Right lung (tissue), 5 donors: Measurements from ENCODE around the gene UQCC2. TPM values are rescaled to one million over a fixed set of nuclear protein-coding genes. Genes with fewer than 3 reads are reported as not detected.

Source experiments
- DNase-seq, 2 donors: peaks; one replicate each; pipeline ENCODE4 v3.0.0-alpha.2; 2013
- polyA plus RNA-seq, 5 donors: library from polyadenylated mRNA; unstranded; fragments of 120-200 nt; gene quantifications; one replicate each; pipeline versions ENCODE4 v1.2.1 to v1.2.3, GENCODE V29; 2013; ENCODE audit warnings: inconsistent platforms in 1 of 5, low replicate concordance in 1 of 5; ENCODE audit not compliant: insufficient read length in 5 of 5, insufficient read depth in 1 of 5

The UQCC2 gene
- polyA plus RNA-seq, 5 donors = 51.2 to 96.8 (median 57.2) TPM

DNA sequence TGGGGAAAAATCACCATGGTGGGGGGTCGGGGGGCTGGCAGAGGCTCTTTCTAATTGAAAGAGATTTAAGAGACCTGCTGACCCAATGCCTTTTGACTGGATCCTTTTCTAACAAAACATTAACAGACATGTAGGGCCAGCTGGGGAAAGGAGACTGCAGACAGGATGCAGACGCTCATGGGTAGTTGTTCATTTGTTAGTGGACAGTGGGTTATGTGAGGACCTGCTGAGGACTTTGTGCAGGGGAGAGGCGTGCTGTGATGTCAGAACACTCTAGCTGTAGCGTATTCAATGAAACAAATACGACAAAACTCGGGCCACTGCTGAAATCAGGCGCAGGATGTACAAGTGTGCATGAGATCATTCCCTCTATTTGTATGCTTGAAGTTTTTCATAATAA lies 34.0 kb upstream of the UQCC2 start:
- DNase-seq = no peak

DNA sequence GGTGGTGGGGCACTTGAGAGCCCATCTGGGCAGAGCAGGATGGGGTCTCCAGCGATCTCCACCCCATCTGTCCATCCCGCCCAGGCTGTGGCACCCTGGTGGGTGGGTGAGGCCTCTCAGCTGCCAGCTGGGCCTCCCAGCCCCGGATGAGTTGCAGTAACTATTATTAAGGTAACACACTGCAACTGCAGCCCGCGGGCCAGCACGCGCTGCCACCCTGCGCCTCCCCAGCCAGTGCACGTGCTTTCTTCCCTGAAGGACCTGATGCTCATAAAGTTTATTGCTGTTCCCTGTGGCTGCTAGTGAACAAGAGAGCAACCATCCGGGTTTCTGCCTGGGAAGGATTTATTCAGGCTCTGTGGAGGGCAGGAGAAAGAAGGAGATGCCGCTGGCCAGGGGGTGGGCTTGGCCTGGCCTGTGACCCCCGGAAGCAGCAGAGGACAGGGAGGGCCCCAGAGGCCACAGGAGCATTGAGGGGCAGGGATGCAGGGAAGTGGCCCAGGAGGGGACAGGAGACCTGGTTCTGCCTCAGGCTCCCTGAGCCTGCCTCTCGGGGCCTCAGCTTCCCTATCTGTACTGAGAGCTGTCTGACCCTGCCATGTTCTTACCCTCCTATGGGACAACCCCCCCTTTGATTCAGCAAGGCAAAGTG lies 33.5 kb upstream of the UQCC2 start:
- DNase-seq = no peak

DNA sequence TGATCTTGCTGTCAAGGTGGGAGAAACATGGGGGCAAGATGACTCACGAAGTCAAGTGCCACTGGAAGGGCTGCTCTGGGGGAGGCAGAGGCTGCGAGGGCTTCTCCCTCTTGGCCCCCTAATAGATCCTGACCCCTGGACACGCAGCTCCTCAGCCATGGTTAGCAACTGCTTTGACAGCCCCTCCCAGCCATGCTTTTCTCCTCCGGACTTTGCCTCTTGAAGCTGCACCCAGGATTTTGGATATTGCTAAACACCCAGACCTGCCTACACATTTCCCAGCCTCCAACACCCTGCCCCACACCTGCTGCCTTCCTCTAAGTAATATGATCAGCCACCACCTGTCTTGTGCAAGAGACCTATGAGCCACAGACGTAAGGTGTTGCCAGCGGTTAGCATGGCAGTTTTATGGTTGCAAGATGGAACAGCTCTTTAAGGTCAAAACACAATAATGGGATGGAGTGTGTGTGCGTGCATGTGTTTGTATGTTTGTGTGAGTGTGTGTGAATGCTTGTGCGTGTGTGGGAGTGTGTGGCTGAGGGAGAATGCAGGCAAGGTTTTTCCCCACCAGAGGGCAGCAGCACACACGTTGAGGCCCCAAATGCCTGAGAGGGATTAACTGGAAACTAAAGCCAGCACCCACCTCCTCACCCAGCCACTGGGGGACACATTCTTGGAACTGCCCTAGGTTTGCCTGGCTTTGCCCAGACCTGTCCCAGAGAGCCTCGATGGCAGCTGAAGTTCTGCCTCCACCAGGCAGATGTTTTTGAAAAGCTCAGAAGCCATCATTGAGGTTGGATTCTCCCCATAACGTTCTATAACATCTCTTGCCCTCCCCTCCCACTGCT lies 32.7 kb upstream of the UQCC2 start:
- peak; percentile 70 to 78 for DNase-seq

DNA sequence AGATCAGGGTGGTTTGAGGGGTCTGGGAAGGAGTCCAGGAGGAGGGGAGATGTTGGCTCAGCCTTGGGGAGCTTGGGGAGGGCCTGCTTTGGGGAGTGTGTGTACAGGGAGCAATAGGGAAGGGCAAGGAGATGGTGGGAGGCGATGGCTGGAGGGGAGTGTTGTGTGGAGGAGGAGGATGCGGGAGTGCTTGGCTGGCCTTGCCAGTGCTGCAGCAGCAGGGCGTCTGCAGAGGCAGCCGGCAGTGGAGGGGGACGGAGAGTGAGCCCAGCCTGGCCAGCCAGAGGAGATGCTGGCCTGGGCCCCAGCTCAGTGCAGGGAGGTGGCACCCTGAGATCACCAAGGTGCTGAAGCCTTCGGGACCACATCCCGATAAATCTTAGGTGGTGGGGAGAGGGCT lies 31.3 kb upstream of the UQCC2 start:
- DNase-seq = no peak

DNA sequence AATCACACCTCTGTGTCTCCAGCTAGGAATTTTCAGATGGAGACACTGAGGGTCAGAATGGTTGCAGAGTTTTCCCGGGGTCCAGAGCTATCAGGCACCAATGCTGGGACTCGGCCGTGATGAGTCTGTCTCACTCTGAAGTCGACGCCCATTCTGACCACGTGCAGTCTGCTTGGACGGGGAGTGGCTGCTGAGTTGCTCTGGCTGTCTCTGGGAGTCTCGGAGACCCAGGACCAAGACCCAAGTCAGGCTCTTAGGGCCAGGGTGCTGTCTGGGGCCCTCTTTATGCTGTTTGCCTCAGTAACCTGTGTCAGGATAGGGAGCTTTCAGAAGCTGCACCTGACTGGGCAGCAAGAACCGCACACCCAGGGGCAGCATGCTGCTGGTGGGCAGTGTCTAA lies 30.6 kb upstream of the UQCC2 start:
- DNase-seq = no peak

DNA sequence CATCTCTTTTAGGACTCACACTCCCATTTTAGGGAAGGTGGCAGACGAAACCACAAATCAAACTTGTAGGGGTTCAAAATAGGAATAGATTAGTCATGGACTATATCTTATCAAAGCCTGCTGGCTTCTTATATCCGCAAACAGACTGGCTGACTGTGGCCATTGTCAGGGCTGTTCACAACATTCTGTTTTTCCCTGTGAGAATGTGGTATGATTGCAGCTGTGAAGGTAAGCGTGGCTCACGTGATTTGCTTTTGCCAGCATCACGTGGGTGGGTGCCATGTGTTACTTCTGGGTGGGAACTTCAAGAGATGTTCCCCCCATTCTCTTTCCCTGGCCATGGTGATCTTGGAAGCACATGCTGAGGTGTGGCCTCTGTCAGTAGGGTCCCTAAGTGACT lies 29.3 kb upstream of the UQCC2 start:
- DNase-seq = no peak

DNA sequence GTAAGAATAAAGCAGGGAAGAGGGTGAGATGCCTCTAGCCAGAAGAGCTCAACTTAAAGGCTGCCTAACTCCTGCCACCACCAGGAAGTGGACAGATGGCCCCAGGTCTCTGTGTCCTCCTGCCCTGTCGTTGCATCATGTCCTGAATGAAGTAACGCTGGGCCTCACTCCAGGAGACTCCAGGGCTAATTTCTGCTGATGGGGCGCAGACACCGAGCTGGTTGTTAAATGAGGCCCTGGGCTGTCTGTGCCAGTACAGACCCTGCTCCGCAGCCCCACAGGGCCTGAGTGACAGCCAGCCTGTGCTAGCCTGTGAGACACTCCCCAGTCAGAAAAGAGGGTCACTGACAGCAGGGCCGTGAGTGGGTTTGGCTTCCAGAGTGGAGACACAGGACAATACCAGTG lies 28.7 kb upstream of the UQCC2 start:
- no peak for DNase-seq

DNA sequence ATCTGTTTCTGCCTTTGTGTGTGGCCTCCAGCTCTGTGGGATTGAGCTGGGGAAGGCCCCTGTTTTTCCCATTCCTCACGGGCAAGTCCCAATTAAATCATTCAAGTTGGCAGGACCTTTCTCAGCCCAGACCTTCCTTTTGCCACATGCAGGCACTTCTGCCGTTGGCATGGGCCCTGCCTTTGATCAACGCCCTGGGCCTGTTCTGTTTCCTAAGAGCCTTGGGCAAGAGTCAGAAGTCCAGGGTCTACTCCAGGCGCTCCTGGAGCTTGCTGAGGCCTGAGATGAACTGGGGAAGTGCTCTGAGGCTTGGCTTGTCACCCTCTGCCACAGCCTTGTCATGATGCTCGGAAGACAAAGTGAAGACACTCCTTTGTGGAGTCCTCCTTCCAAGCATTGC lies 28.1 kb upstream of the UQCC2 start:
- DNase-seq = no peak

DNA sequence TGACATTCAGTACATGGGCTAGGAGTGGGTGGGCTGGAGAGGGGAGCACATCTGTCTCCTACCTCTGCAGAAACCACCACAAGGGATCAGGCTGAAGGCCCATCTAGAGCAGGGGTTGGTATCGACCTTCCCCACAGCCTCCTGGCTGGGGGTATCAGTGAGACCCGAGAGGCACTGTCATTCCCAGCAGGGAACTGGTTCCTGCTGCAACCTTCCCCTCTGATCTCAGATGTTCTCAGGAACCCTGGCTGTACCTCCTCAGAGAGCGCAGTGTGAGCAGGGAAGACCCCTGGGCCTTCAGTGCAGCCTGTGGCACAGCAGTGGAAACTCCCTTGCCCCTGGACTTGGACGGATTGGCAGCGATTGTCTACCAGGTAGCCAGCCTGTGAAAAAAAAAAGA lies 27.4 kb upstream of the UQCC2 start:
- no peak for DNase-seq

DNA sequence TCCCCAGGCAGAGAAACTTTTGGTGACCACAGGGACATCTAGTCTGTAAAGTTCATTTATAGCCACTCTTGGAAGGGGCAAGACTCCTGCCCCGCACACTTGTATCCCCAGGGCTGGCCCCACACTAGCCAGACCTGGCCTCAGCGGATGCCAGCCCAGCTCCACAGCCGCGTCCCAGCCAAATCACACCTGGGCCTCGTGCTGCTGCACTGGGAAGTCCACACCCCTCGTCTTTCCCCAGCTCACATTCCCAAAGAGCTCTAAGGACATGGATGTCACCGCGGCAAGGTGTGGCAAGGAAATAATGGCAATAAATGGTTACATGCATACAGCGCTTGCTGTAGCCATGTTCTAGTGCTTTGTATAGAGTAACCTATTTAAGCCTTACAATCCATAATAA lies 26.7 kb upstream of the UQCC2 start:
- no peak for DNase-seq

DNA sequence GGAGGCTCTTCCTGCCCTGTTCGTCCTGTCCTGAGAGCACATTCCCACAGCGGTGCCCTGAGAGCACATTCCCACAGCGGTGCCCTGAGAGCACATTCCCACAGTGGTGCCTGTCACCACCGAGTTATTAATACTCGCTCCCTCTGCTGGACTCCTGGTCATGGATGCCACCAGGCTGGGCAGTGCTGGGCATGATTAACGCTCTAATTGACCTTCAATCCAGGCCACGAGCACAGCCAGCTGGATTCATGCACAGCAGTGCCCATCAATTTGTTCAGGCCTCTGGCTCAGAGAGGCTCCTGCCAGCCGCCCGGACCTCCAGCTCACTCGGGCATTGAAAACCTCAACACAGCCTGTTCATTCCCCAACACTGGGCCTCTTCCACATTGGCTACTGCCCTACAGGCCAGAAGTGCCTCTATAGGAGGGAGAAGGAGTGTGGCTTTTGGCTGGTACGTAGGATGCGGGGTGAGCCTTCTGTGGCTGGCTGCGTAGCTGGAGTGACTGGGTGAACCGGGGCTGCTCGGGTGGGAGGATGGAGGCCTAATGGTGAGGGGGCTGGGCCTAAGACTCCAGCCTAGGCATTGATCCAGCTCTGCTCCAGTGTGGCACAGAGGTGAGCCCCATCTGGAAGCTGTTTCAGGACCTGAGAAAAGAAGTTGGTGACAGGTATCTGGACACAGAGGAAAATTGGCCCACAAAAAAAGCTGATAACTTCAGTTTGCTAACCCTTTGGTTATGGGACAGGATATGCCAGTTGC lies 25.9 kb upstream of the UQCC2 start:
- no peak for DNase-seq

DNA sequence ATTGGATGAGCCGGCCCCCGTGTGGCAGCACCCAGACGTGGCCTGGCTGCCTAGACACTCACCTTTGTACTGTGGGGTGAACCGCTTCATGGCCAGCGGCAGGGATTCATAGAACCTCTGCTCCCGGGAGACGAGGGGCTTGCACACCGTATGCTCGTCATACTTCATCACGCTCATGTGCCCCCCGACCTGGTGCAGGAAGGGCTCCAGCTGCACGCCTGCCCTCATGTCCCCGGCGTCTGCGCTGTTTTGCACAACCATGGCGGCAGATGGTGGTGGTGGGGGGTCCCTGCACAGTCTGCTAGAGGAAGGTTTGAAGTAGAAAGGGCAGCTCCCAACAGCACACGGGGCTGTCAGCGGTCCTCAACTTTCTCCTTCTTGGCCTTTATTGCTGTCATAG lies 23.7 kb upstream of the UQCC2 start:
- no peak for DNase-seq

DNA sequence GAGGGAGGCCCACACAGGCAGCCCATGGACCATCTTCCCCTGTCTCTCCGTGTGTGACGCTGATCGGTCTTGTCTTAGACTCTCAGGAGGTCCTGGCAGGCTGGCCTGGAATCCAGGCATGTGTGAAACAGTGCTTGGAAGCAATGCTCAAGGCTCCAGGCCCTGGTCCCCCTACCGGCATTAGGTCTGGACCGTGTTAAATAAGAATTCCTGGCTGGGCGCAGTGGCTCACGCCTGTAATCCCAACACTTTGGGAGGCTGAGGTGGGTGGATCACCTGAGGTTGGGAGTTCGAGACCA lies 22.2 kb upstream of the UQCC2 start:
- no peak for DNase-seq

DNA sequence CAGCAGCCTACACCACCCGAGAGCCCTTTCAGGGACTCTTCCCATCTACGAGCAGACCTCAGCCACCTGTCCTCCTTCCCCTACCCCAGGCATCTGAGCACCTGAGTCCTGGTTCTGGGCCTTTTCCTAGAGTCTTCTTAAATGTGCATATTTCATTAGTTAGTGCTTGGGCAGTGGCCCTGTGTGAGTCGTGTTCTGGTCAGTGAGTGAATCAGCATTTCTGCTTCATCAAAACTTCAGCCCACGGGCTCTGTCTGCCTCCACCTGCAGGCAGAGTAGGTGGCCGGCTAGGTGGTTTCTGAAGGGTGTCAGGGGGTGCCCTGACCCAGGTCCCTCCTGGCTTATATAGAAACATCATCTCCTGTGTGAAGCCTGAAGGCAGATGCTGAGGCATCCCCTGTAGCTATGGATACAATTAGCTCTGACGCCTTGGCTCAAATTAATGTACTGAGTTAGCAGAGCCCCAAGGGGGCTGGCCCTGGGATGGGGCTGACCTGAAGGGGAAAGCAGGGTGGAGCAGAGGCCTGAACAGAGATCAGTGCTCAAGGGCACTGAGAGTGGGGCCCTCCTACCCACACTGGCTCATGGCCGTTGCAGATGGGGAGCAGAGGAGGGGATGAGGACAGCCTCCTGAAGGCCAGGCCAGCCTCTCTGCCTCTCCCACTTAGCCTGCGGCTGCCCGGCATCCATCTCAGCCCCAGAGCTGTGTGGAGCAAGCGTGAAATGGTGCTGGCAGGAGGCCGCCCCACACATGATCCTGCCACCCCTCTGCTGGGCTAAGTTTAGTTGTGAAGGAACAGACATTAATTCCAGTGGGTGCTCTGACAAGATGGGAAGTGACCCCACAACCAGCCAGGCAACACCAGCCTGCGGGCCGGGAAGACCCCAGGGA lies 21.6 kb upstream of the UQCC2 start:
- DNase-seq = no peak

DNA sequence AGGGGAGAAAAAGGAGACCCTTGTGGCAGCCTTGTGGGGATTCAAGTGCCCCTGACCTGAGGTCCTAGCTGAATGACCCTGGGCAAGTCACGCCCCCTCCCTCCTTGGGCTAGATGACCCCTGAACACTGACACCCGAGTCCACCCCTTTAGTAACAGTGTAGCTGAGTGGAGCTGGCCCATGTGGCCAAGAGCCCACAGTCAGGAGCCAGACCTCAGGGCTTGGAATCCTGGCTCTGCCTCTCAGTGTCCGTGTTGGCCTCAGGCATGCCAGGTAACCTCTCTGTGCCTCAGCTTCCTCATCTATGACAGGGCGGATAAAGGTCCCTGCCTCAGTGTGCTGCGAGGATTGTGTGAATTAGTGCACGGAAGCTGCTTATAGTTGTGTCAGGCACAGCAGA lies 20.9 kb upstream of the UQCC2 start:
- DNase-seq = no peak

DNA sequence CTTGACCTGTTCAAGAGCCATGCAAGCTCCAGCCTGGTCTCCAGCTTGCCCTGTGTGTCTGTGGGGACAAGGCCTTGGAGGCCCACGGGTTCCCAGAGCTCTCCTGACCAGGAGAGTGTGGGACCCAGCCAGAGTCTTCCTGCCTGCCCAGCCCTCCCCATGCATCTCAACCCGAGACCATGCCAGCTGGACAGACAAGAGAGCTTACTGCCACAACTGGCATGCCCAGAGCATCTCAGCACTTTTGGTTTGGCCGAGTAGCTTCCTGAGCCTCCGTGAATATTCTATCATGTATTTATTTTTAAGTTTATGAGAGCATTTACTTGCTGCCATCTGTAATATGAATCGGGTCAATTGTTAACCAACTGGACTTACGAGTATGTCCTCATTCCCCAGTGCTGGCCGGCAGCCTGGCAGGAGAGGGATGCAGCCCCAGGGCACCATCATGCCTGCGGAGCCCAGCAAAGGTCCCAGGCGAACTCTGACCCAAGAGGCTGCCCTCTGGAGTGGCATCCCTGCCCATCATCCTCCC lies 20.3 kb upstream of the UQCC2 start:
- DNase-seq = no peak

DNA sequence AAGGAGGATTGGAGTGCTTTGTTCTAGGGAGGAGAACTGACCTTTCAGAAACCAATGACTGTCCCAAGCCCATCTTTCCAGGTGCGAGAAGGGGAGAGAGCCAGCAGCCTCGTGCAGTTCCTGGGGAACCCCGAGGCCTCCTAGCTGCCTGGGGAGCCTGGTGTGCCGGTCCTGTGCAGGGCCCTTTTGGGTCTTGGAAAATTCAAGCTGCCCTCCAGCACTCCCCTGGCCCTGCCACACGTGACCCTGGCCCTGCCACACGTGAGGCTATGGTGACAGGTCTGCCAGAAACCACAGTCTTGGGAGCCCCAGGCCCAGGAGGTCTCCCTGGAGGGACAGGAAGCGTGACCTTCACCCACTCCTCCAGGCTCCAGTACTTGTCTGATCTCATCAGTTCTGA lies 19.5 kb upstream of the UQCC2 start:
- no peak for DNase-seq

DNA sequence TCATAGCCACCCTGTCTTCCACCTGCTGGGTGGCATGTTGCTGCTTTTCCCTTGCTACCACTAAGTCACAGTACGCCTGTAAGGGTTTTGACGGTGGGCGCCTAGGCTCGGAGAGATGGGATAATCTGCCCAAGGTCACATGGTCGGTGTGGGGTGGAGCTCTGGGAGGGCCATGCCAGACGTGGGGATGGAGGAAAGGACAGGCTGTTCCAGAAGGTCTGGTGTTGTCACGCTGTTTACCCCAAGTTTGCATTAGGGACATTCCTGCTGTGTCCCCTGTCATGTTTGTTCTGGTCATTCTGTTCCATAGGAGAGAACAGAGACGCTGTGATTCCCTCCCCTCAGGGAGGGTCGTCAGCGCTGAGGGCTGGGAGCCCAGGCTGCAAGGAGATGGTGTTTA lies 19.1 kb upstream of the UQCC2 start:
- DNase-seq = no peak

DNA sequence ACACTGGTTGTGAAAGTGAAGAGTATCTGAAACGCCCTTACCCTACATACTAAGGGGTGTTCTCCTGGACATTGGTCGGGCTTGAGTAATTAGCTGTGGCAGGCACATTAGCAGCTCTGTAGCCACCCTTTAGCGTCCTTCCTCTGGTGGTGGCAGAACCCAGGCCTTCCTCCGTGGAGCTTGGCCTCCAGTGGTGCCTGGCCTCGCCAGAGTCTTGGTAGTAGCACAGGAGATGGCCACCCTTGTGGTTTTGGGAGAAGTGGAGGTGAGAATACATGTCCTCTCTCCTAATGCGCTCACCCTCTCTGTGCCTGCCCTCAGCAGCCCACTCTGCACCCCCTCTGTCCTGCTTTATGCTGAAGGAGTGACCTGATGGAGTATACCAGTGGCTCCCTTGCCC lies 17.6 kb upstream of the UQCC2 start:
- no peak for DNase-seq

DNA sequence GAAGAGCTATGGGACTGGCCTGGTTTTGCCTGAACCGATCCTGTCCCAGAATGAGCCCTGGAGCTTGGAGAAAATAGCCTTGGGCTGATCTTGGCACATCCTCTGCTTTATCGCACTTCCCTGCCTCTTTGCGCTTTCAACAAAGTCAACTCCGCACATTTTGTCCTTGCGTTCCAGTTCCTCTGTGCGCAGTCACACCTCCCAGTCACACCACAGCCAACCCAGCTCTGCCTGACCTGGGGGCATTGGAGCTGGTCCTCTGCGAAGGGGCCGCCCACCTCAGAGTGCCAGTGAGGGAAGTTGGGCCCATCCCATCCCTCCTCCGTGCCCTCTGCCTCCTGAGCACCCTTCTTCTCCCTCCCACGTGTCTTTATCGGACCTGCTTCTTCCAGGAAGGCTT lies 16.9 kb upstream of the UQCC2 start:
- no peak for DNase-seq

DNA sequence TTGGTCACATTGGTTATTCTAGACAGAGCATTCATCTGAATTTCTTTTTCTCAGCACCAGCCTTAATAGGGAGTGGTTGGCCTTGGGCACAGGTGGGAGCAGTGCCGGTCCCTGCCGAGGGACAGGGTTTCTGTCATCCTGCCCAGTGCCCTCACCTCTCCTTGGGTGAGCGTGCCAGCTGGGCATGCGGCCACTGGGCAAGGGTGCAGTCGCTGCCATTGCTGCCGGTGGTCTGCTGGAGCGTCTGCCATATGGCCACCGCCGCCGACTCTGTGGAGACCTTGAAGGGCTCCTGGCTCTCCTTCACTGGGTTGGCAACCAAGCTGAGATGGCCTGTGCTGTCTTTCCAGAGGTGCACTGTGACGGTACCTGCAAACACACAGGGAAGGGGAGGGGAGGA lies 16.4 kb upstream of the UQCC2 start:
- DNase-seq = no peak

DNA sequence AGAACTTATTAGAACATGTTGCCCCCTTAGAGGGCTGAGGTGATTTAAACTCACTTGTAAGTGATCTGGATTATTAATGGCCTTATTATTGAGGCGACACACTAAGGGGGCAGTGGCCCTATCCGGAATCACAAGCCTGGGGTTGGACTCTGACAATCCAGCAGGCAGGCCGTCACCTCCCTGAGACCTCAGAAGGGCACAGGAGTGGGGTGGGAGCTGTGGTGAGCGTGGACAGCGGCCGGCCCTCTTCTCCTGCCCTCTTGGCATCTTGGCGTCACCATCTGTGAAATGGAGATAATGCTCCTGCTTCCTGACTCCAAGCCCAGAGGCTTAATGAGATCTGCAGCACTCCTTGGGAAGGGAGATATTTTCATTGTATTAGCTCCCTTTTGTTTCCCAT lies 15.6 kb upstream of the UQCC2 start:
- DNase-seq = no peak
